ENCODE results near the gene CLPTM1L.

DNA sequence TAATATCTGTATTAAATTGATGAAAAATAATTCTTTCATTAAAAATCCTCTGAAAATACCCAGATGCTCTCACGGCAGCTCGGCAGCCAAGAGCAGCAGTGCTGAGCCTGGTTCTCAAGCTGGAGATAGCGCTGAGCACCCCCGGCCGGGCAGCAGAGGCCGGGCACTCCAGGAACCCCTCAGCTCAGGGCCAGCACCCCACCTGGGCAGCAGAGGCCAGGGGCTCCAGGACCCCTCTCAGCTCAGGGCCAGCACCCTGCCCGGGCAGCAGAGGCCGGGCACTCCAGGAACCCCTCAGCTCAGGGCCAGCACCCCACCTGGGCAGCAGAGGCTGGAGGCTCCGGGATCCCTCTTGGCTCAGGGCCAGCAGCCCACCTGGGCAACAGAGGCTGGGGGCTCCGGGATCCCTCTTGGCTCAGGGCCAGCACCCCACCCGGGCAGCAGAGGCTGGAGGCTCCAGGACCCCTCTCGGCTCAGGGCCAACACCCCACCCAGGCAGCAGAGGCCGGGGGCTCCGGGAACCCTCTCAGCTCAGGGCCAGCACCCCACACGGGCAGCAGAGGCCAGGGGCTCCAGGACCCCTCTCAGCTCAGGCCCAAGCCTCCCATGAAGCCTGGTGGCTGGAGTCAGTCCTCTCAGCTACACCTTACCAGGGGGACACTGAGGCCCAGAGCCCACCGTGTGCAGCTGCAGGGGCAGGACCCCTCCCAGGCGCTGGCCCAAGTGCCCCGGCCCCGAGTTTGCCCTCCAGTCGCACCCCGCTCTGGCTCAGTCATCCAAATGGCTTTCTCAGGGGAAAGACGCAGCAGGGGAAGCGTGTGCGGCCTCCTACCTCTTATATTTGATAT is 21.7 kb downstream of the CLPTM1L start:
- TF ChIP-seq FOXA1 (IDR thresholded peaks at IDR 0.05) (no peak), SP1 (IDR thresholded peaks at IDR 0.05) (no peak), FOXK2 (IDR thresholded peaks at IDR 0.05) (no peak), FOXM1 (IDR thresholded peaks at IDR 0.05; ENCODE audit: borderline replicate concordance) (no peak), TARDBP (IDR thresholded peaks at IDR 0.05) (no peak)
- TF ChIP-seq, protein P1, sequence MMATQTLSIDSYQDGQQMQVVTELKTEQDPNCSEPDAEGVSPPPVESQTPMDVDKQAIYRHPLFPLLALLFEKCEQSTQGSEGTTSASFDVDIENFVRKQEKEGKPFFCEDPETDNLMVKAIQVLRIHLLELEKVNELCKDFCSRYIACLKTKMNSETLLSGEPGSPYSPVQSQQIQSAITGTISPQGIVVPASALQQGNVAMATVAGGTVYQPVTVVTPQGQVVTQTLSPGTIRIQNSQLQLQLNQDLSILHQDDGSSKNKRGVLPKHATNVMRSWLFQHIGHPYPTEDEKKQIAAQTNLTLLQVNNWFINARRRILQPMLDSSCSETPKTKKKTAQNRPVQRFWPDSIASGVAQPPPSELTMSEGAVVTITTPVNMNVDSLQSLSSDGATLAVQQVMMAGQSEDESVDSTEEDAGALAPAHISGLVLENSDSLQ (IDR thresholded peaks at IDR 0.05) = no peak

All from HEK293T (cell line).